Neural cell (in vitro differentiated cells): ENCODE results near the gene OGN. TPM values are rescaled to one million over a fixed set of nuclear protein-coding genes. Genes with fewer than 3 reads are reported as not detected.

Experiments used
- H2AFZ ChIP-seq: fragments of 200-600, 300-800 bp; sonication (generic), shearing (Covaris generic); 2 replicates; pipeline ENCODE4 v1.6.0; 2014; ENCODE audit warnings: low read depth, mild to moderate bottlenecking, antibody characterized with exemption, low read length, moderate library complexity
- H3F3A ChIP-seq: fragments of 200-600 bp; shearing (Covaris generic); 2 replicates; pipeline ENCODE4 v1.6.1; 2016; ENCODE audit warnings: mild to moderate bottlenecking, moderate library complexity, mixed read lengths, antibody characterized with exemption, low read length; ENCODE audit not compliant: insufficient read depth, poor library complexity, severe bottlenecking
- H3K27ac ChIP-seq: fragments of 200-600, 300-800 bp; sonication (generic), shearing (Covaris generic); 2 replicates; pipeline ENCODE4 v1.5.1; 2014; ENCODE audit warnings: mild to moderate bottlenecking, low read length, moderate library complexity
- H3K27me3 ChIP-seq: fragments of 300-800, 200-600 bp; sonication (generic), shearing (Covaris generic); 2 replicates; pipeline ENCODE4 v1.6.0; 2014; ENCODE audit warnings: mild to moderate bottlenecking, low read depth, low read length, moderate library complexity; ENCODE audit not compliant: insufficient read depth
- H3K36me3 ChIP-seq: fragments of 300-800, 200-600 bp; sonication (generic), shearing (Covaris generic); 2 replicates; pipeline ENCODE4 v1.5.1; 2014; ENCODE audit warnings: mild to moderate bottlenecking, antibody characterized with exemption, low read length, moderate library complexity; ENCODE audit not compliant: insufficient read depth
- H3K4me2 ChIP-seq: fragments of 300-800, 200-600 bp; sonication (generic), shearing (Covaris generic); 2 replicates; pipeline ENCODE4 v1.6.0; 2014; ENCODE audit warnings: mild to moderate bottlenecking, low read length
- H3K4me3 ChIP-seq: fragments of 300-800, 200-600 bp; sonication (generic), shearing (Covaris generic); 2 replicates; pipeline ENCODE4 v1.5.1; 2014; ENCODE audit warnings: mild to moderate bottlenecking, low read length, moderate library complexity
- H3K79me2 ChIP-seq: fragments of 200-600 bp; shearing (Covaris generic); replicated peaks from 2 replicates; pipeline ENCODE4 v1.6.0; 2014; ENCODE audit warnings: mild to moderate bottlenecking, low read length, moderate library complexity; ENCODE audit not compliant: insufficient read depth
- H3K9ac ChIP-seq: fragments of 300-800, 200-600 bp; sonication (generic), shearing (Covaris generic); 2 replicates; pipeline ENCODE4 v1.6.1; 2016; ENCODE audit warnings: mild to moderate bottlenecking, low read length, mixed read lengths
- H3K9me2 ChIP-seq: fragments of 200-600 bp; shearing (Covaris generic); 2 replicates; pipeline ENCODE4 v1.6.1; 2016; ENCODE audit warnings: mild to moderate bottlenecking, low read length, mixed read lengths; ENCODE audit not compliant: insufficient read depth
- H3K9me3 ChIP-seq: fragments of 200-600, 300-800 bp; sonication (generic), shearing (Covaris generic); 2 replicates; pipeline ENCODE4 v1.6.1; 2016; ENCODE audit warnings: mild to moderate bottlenecking, mixed run types, low read length, moderate library complexity, mixed read lengths
- H4K20me1 ChIP-seq: fragments of 200-600 bp; shearing (Covaris generic); 2 replicates; pipeline ENCODE4 v1.6.1; 2016; ENCODE audit warnings: mild to moderate bottlenecking, mixed run types; ENCODE audit not compliant: insufficient read depth
- EP300 ChIP-seq: fragments of 450-650 bp; conservative IDR thresholded peaks from 2 replicates; pipeline ENCODE4 v1.6.1; 2014; ENCODE audit warnings: antibody characterized with exemption, mild to moderate bottlenecking, moderate library complexity; ENCODE audit not compliant: poor library complexity, severe bottlenecking
- EZH2 ChIP-seq: fragments of 200-600, 300-800 bp; shearing (Covaris generic), sonication (generic); IDR thresholded peaks from 2 replicates; pipeline ENCODE4 v1.6.1; 2014; ENCODE audit warnings: antibody characterized with exemption, low read length, borderline replicate concordance, mild to moderate bottlenecking; ENCODE audit not compliant: insufficient read depth, poor library complexity, severe bottlenecking
- MXI1 ChIP-seq: fragments of 450-650 bp; conservative IDR thresholded peaks from 2 replicates; pipeline ENCODE4 v1.6.1; 2014; ENCODE audit warnings: antibody characterized with exemption, mild to moderate bottlenecking; ENCODE audit not compliant: poor library complexity, severe bottlenecking
- POLR2AphosphoS5 ChIP-seq: IDR thresholded peaks from 2 replicates; pipeline ENCODE4 v1.6.1; 2012
- RAD21 ChIP-seq: fragments of 450-650 bp; conservative IDR thresholded peaks from 2 replicates; pipeline ENCODE4 v1.6.1; 2014; ENCODE audit warnings: antibody characterized with exemption, mild to moderate bottlenecking, moderate library complexity
- SMC3 ChIP-seq: fragments of 450-650 bp; conservative IDR thresholded peaks from 2 replicates; pipeline ENCODE4 v1.6.1; 2014; ENCODE audit warnings: antibody characterized with exemption, mild to moderate bottlenecking, moderate library complexity; ENCODE audit not compliant: poor library complexity
- TAF1 ChIP-seq: IDR thresholded peaks from 2 replicates; pipeline ENCODE4 v1.6.1; 2012; ENCODE audit warnings: low read depth
- polyA plus RNA-seq: library from polyadenylated mRNA; depleted of rRNA; stranded (reverse); fragments of >200 nt; gene quantifications from 2 replicates; pipeline ENCODE4 v1.2.3, GENCODE V29; 2014
- TF ChIP-seq, protein P1 (sequence below): IDR thresholded peaks from 2 replicates; pipeline ENCODE4 v1.6.1; 2012; ENCODE audit warnings: borderline replicate concordance
- TF ChIP-seq, protein P2 (sequence below): fragments of 450-650 bp; IDR thresholded peaks from 2 replicates; pipeline ENCODE4 v1.5.1; 2014; ENCODE audit warnings: antibody characterized with exemption, mild to moderate bottlenecking, moderate library complexity; ENCODE audit not compliant: poor library complexity, severe bottlenecking

The OGN gene
- polyA plus RNA-seq, 1 donor from 2014 or later = not detected

DNA sequence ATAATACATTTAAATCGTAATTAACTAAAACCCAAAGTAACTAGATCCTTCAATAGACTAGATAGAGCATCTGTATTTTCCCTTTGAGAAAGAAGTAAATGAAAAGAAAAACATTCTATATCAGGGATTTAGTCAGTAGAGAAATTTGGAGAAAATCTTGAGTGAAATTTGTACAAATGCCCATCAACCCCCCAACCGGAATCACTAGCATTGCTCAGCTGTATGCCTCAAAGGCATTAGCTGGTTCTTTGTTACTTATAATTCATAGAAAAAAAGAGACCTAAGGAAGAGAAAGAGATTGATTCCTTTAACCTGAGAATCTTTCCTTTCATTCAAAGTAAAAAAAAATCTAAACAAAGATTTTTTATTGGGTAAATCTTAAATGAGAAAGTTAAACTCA is 19.2 kb upstream of the OGN start:
- Histone ChIP-seq H3F3A (no peaks in the 10 kb centered on the region), H3K36me3 (no peaks in the 10 kb centered on the region), H2AFZ (no peak overlapping the region), H3K27me3 (no peaks in the 10 kb centered on the region), H3K79me2 (no peaks in the 10 kb centered on the region), H3K4me2 (no peak overlapping the region), H3K27ac (no peak overlapping the region), H3K9ac (no peak overlapping the region), H4K20me1 (no peaks in the 10 kb centered on the region), H3K9me3 (no peaks in the 10 kb centered on the region), H3K9me2 (no peaks in the 10 kb centered on the region), H3K4me3 (no peak overlapping the region)
- TF ChIP-seq EP300 (no peak), TAF1 (no peak), POLR2AphosphoS5 (no peak), EZH2 (no peak), RAD21 (no peak), MXI1 (no peak), SMC3 (no peak)
- TF ChIP-seq, protein P1, sequence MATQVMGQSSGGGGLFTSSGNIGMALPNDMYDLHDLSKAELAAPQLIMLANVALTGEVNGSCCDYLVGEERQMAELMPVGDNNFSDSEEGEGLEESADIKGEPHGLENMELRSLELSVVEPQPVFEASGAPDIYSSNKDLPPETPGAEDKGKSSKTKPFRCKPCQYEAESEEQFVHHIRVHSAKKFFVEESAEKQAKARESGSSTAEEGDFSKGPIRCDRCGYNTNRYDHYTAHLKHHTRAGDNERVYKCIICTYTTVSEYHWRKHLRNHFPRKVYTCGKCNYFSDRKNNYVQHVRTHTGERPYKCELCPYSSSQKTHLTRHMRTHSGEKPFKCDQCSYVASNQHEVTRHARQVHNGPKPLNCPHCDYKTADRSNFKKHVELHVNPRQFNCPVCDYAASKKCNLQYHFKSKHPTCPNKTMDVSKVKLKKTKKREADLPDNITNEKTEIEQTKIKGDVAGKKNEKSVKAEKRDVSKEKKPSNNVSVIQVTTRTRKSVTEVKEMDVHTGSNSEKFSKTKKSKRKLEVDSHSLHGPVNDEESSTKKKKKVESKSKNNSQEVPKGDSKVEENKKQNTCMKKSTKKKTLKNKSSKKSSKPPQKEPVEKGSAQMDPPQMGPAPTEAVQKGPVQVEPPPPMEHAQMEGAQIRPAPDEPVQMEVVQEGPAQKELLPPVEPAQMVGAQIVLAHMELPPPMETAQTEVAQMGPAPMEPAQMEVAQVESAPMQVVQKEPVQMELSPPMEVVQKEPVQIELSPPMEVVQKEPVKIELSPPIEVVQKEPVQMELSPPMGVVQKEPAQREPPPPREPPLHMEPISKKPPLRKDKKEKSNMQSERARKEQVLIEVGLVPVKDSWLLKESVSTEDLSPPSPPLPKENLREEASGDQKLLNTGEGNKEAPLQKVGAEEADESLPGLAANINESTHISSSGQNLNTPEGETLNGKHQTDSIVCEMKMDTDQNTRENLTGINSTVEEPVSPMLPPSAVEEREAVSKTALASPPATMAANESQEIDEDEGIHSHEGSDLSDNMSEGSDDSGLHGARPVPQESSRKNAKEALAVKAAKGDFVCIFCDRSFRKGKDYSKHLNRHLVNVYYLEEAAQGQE = no peak
- TF ChIP-seq, protein P2, sequence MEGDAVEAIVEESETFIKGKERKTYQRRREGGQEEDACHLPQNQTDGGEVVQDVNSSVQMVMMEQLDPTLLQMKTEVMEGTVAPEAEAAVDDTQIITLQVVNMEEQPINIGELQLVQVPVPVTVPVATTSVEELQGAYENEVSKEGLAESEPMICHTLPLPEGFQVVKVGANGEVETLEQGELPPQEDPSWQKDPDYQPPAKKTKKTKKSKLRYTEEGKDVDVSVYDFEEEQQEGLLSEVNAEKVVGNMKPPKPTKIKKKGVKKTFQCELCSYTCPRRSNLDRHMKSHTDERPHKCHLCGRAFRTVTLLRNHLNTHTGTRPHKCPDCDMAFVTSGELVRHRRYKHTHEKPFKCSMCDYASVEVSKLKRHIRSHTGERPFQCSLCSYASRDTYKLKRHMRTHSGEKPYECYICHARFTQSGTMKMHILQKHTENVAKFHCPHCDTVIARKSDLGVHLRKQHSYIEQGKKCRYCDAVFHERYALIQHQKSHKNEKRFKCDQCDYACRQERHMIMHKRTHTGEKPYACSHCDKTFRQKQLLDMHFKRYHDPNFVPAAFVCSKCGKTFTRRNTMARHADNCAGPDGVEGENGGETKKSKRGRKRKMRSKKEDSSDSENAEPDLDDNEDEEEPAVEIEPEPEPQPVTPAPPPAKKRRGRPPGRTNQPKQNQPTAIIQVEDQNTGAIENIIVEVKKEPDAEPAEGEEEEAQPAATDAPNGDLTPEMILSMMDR = no peak

DNA sequence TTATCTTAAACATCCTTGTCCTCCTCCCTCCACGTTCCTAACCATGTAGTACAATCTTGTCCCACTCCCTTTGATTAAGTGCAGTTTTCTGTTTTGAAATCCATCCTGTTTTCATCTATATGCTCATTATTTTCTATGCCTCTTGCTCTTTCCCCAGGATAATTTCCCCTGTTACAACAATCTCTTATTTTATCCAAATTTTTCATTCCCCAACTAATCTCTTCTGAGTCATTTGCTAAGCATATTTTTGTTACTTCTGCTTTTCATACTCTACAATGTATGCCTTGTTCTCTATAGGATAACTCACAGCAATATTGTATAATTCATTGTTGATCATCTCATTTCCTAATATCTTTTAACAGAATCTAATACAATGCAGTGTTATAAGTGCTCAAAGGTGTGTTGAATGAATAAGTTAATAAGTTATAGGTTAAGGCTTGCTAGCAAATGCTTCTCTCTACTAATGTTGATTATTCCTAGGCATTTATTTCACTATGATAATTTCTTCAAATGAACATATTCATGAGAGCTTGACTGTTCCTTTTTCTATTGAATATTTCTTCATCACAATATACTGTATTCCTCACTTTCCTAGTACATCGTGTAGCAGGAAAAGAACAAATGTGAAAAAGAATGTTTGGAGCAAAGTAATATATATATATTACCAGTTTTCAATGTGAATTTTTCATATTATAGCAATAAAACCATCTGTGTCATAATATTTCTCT is 18.4 kb upstream of the OGN start:
- Histone ChIP-seq H4K20me1 (no peaks in the 10 kb centered on the region), H3K4me3 (no peak overlapping the region), H2AFZ (no peak overlapping the region), H3K79me2 (no peaks in the 10 kb centered on the region), H3K27me3 (no peaks in the 10 kb centered on the region), H3K9me2 (no peaks in the 10 kb centered on the region), H3K4me2 (no peak overlapping the region), H3K9ac (no peak overlapping the region), H3K27ac (no peak overlapping the region), H3F3A (no peaks in the 10 kb centered on the region), H3K9me3 (no peaks in the 10 kb centered on the region), H3K36me3 (no peaks in the 10 kb centered on the region)
- TF ChIP-seq SMC3 (no peak), EP300 (no peak), TAF1 (no peak), RAD21 (no peak), MXI1 (no peak), POLR2AphosphoS5 (no peak), EZH2 (no peak)
- TF ChIP-seq, protein P2 = no peak
- TF ChIP-seq, protein P1 = no peak
